Activated CD8-positive, alpha-beta memory T cell treated with anti-CD3 and anti-CD28 coated beads, Interleukin-2, amount 50 U/mL, for 24 hours (primary cell): ENCODE results near the gene LAMA4.

Experiments
- DNase-seq: peaks from one replicate; pipeline ENCODE4 v3.0.0-alpha.2; 2020; ENCODE audit errors: extremely low read depth

LAMA4 gene

GRCh38 chr6:112237066-112237465 is 17.3 kb downstream of the LAMA4 start:
- DNase-seq, result no peak

GRCh38 chr6:112235956-112236355 is 18.4 kb downstream of the LAMA4 start:
- peak; percentile 6 for DNase-seq

DNA sequence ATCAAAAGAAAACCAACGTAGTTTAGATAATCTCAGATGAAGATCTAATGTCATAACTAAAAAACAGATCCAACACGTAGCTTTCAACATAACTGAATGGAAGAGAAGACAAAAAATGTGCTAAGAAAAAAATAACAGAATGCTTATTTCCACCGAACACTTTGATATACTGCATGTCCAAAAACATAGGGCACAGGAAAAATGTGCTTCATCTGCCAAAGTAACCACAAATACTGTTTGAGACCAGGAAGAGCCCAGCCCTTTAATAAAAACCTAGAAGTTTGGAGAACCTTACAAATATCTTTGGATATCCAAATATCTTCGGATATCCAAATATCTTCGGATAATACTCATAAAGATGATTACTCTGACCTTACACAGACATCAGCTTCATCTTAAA is 19.8 kb downstream of the LAMA4 start:
- no peak for DNase-seq

DNA sequence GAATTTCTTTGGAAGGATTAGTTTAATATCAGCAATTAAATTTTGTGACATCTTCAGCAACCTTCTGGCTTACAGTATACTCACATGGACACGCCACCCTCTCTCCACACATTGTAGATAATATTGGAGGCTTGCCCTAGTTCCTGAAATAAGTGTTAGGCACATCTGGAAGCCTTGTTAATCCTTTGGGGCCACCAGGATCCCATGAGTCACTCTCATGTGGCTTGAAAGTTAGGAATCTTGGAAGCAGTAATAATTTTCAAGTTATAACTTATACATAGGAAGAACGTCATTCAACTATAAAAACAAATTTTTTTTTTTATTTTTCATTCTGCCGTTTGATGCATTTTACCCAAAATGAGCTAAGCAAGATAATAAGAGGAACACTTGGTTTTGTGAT is 20.5 kb downstream of the LAMA4 start:
- no peak for DNase-seq

DNA sequence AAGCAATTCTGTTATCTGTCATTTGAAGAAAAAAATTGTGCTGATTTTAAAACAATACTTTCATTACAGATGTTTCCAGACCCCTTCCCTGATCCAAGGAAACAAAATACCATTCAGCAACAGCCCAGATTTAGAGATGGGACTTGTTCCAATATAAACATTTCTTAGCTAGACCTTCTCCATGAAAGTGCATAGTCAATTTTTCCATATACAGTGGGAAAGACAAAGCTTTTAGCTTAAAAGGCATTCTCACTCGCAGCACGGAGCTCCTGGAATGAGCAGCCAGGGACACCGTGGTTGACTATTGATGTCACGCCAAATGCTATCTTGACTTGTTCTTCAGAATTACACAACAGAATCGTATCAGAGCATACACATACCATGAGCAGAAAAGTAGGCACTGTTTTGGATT is 21.5 kb downstream of the LAMA4 start:
- no peak for DNase-seq

GRCh38 chr6:112231594-112232060 is 22.7 kb downstream of the LAMA4 start:
- no peak for DNase-seq

GRCh38 chr6:112231164-112231563 is 23.2 kb downstream of the LAMA4 start:
- no peak for DNase-seq

GRCh38 chr6:112228480-112229332 is 25.7 kb downstream of the LAMA4 start:
- no peak for DNase-seq

- DNase-seq, result no peak
Measured at GRCh38 chr6:112227992-112228391, 26.4 kb downstream of the LAMA4 start.

- no peak for DNase-seq
Measured at GRCh38 chr6:112227411-112227810, 27.0 kb downstream of the LAMA4 start.

DNA sequence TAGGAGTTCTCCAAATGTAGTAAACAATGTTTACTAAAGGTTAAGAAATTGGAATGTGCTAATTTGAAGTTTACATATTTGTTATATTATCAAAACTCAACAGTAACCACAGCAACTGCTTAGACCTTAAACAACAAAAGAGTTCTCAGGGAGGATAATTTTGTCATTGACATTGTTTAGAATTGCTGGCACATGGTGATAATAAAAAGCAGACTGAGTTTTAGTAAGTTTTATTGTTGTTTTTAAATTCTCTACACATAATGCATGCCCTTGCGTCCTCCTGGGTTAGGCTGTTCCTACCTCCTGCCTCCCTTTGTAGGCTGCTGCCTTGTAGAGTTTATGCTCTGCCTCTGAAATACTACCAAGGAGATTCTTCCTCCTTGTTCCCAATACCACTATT is 28.7 kb downstream of the LAMA4 start:
- DNase-seq, result no peak

GRCh38 chr6:112224088-112224487 is 30.3 kb downstream of the LAMA4 start:
- DNase-seq, result no peak

- DNase-seq, result no peak
Measured at GRCh38 chr6:112223070-112223861, 31.1 kb downstream of the LAMA4 start.

GRCh38 chr6:112221981-112222852 is 32.1 kb downstream of the LAMA4 start:
- no peak for DNase-seq

GRCh38 chr6:112221561-112221960 is 32.8 kb downstream of the LAMA4 start:
- DNase-seq, result no peak

- DNase-seq, result no peak
Measured at GRCh38 chr6:112218563-112218962, 35.8 kb downstream of the LAMA4 start.

- DNase-seq, result no peak
Measured at GRCh38 chr6:112216662-112217551, 37.5 kb downstream of the LAMA4 start.

- DNase-seq, result no peak
Measured at GRCh38 chr6:112215488-112216284, 38.7 kb downstream of the LAMA4 start.

- DNase-seq, result no peak
Measured at GRCh38 chr6:112214739-112215269, 39.6 kb downstream of the LAMA4 start.

- no peak for DNase-seq
Measured at GRCh38 chr6:112210852-112211251, 43.5 kb downstream of the LAMA4 start.
